ENCODE data around the gene HOXA4. TPM values are rescaled to one million over a fixed set of nuclear protein-coding genes. Genes with fewer than 3 reads are reported as not detected.
A peak's percentile ranks its signal among the peaks of the same experiment; 100 is the strongest.

HOXA4 gene
- total and polyA plus RNA-seq, 2 experiments from 2014 or later, result not detected

GRCh38 chr7:27159266-27160144 is 28.9 kb upstream of the HOXA4 start:
- Histone ChIP-seq H3K79me2 (replicated peaks; ENCODE audit: insufficient read depth) (no peaks in the 10 kb centered on the region), H2AFZ (no peak overlapping the region)

More at GRCh38 chr7:27159266-27160144, 28.9 kb upstream of the HOXA4 start:
- Histone ChIP-seq H3F3A (replicated peaks; ENCODE audit: low read depth) (peaks cover 17% of the 10 kb centered on the region), H3K27ac (ENCODE audit: low read depth) (no peak overlapping the region), H3K27me3 (ENCODE audit: insufficient read depth) (peaks cover 100% of the 10 kb centered on the region), H3K4me1 (ENCODE audit: insufficient read depth) (peaks cover 4% of the 10 kb centered on the region; the same call in 1 of the 2 replicates), H3K4me2 (no peak overlapping the region), H3K9me2 (ENCODE audit: insufficient read depth) (no peaks in the 10 kb centered on the region), H3K4me3 (no peak overlapping the region), H3K36me3 (ENCODE audit: insufficient read depth) (no peaks in the 10 kb centered on the region; the same call in 1 of the 2 replicates), H4K20me1 (replicated peaks; ENCODE audit: insufficient read depth) (peaks cover 46% of the 10 kb centered on the region)
- no peak for ATAC-seq
- no peaks in the 10 kb centered on the region; the same call in 2 of the 3 replicates for H3K36me3 Mint-ChIP-seq (ENCODE audit: low read depth)
- H3K4me1 Mint-ChIP-seq, result peaks cover 15% of the 10 kb centered on the region
- peaks cover 12% of the 10 kb centered on the region; the same call in 2 of the 3 replicates for H3K9me3 Mint-ChIP-seq
- H3K4me3 Mint-ChIP-seq, result peak overlapping the region; percentile 25; the same call in 1 of the 3 replicates
- H3K27me3 Mint-ChIP-seq (ENCODE audit: insufficient read depth, low read depth, poor library complexity), result peaks cover 99% of the 10 kb centered on the region
- no peak for DNase-seq (ENCODE audit: low spot score)
- no peak overlapping the region for H3K27ac Mint-ChIP-seq
- TF ChIP-seq STAT1 (IDR thresholded peaks at IDR 0.05; ENCODE audit: unreplicated experiment), result no peak
- no peak for TF ChIP-seq ZNF114 (CRISPR knock-in tag; IDR thresholded peaks at IDR 0.05)
- TF ChIP-seq ETS1 (IDR thresholded peaks at IDR 0.05), result no peak
- TF ChIP-seq EZH2phosphoT487 (IDR thresholded peaks at IDR 0.05; ENCODE audit: unreplicated experiment), result peak; percentile 5
- TF ChIP-seq, protein P1, sequence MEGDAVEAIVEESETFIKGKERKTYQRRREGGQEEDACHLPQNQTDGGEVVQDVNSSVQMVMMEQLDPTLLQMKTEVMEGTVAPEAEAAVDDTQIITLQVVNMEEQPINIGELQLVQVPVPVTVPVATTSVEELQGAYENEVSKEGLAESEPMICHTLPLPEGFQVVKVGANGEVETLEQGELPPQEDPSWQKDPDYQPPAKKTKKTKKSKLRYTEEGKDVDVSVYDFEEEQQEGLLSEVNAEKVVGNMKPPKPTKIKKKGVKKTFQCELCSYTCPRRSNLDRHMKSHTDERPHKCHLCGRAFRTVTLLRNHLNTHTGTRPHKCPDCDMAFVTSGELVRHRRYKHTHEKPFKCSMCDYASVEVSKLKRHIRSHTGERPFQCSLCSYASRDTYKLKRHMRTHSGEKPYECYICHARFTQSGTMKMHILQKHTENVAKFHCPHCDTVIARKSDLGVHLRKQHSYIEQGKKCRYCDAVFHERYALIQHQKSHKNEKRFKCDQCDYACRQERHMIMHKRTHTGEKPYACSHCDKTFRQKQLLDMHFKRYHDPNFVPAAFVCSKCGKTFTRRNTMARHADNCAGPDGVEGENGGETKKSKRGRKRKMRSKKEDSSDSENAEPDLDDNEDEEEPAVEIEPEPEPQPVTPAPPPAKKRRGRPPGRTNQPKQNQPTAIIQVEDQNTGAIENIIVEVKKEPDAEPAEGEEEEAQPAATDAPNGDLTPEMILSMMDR (conservative IDR thresholded peaks at IDR 0.05; ENCODE audit: low read depth in 2 of 2), result no peak
- TF ChIP-seq NANOG (IDR thresholded peaks at IDR 0.05; ENCODE audit: borderline replicate concordance), result no peak
- no peak for TF ChIP-seq ZNF331 (CRISPR knock-in tag; IDR thresholded peaks at IDR 0.05; ENCODE audit: low read depth)
- TF ChIP-seq EZH2 (IDR thresholded peaks at IDR 0.05; ENCODE audit: low read depth, unreplicated experiment), result peak; percentile 97
- no peak for TF ChIP-seq ZNF462 (CRISPR knock-in tag; IDR thresholded peaks at IDR 0.05)
- TF ChIP-seq POLR2AphosphoS5 (IDR thresholded peaks at IDR 0.05; ENCODE audit: low read depth), result no peak
- no peak for TF ChIP-seq CREB1 (CRISPR knock-in tag; IDR thresholded peaks at IDR 0.05; ENCODE audit: low read depth)
- TF ChIP-seq JUNB (IDR thresholded peaks at IDR 0.05; ENCODE audit: unreplicated experiment), result no peak
- no peak for TF ChIP-seq REST (IDR thresholded peaks at IDR 0.05; ENCODE audit: unreplicated experiment)

Measured in GM23338 (cell line).